Endothelial cell of umbilical vein (primary cell): ENCODE results near the gene FOXL3. TPM values are rescaled to one million over a fixed set of nuclear protein-coding genes. Genes with fewer than 3 reads are reported as not detected.

ENCODE experiments used
- BruUV-seq: library from RNA; stranded (reverse); fragments of 400-500 nt; replicated peaks from 2 replicates; lab custom pipeline; 2021; lab: Mats Ljungman, UMichigan
- CTCF ChIA-PET: fragments of 300-600, 350-600 bp; sonication (Branson Sonifier 250); formaldehyde crosslinking; loops from one replicate; lab custom pipeline; 2021; ENCODE audit warnings: antibody characterized with exemption, inconsistent platforms; lab: Charles Lee
- POLR2A ChIA-PET: fragments of 300-600, 350-600 bp; sonication (Branson Sonifier 250); formaldehyde crosslinking; loops from one replicate; lab custom pipeline; 2021; ENCODE audit warnings: antibody characterized with exemption, inconsistent platforms; lab: Charles Lee
- DNase-seq: peaks from one replicate; pipeline ENCODE4 v3.0.0-alpha.2; 2011; ENCODE audit warnings: low read depth, low spot score
- FAIRE-seq: peaks from 2 replicates; lab custom pipeline; 2011; peaks lifted over from hg19 to GRCh38; lab: Jason Lieb, UNC
- H2AFZ ChIP-seq: 2 replicates; pipeline ENCODE4 v1.6.0; 2012; ENCODE audit warnings: low read depth, low read length, control low read depth, inconsistent platforms
- H3K27ac ChIP-seq: 2 replicates; pipeline ENCODE4 v1.5.1; 2011; ENCODE audit warnings: low read depth, mild to moderate bottlenecking, control low read depth, low read length, moderate library complexity; ENCODE audit not compliant: insufficient read depth
- H3K27me3 ChIP-seq, 2 experiments: 2 replicates each; pipeline versions ENCODE4 v1.6.0 to v1.6.1; 2011; ENCODE audit warnings: low read length in 2 of 2, mixed read lengths in 1 of 2; ENCODE audit not compliant: control insufficient read depth in 2 of 2, insufficient read depth in 2 of 2
- H3K36me3 ChIP-seq, 2 experiments: 2 replicates in 1 of 2; 3 replicates in 1 of 2; pipeline ENCODE4 v1.5.1; 2011; ENCODE audit warnings: low read length in 2 of 2, mild to moderate bottlenecking in 1 of 2, moderate library complexity in 1 of 2; ENCODE audit not compliant: control insufficient read depth in 2 of 2, insufficient read depth in 2 of 2; ENCODE audit errors: extremely low read depth in 1 of 2
- H3K4me1 ChIP-seq: 3 replicates; pipeline ENCODE4 v1.5.1; 2011; ENCODE audit warnings: mild to moderate bottlenecking, low read length; ENCODE audit not compliant: control insufficient read depth, insufficient read depth; ENCODE audit errors: extremely low read depth
- H3K4me2 ChIP-seq: 2 replicates; pipeline ENCODE4 v1.6.1; 2011; ENCODE audit warnings: low read length, control low read depth, mixed read lengths; ENCODE audit not compliant: insufficient read depth
- H3K4me3 ChIP-seq, 3 experiments: fragments of 200-600 bp in 1 of 3; sonication (generic), shearing (Covaris generic) in 1 of 3; replicated peaks in 1 of 3; 2 replicates each; pipeline ENCODE4 v1.5.1; 2011 to 2016; ENCODE audit warnings: control low read depth in 3 of 3, low read length in 3 of 3, mild to moderate bottlenecking in 2 of 3, inconsistent platforms in 1 of 3, low read depth in 1 of 3, moderate library complexity in 1 of 3; ENCODE audit not compliant: insufficient read depth in 1 of 3
- H3K79me2 ChIP-seq: 2 replicates; pipeline ENCODE4 v1.6.0; 2012; ENCODE audit warnings: low read length, inconsistent platforms; ENCODE audit not compliant: control insufficient read depth, insufficient read depth
- H3K9ac ChIP-seq: replicated peaks from 2 replicates; pipeline ENCODE3; 2011; ENCODE audit warnings: low read length, control low read depth; ENCODE audit not compliant: insufficient read depth; ENCODE audit errors: extremely low read depth
- H3K9me1 ChIP-seq: replicated peaks from 3 replicates; pipeline ENCODE4 v1.6.0; 2011; ENCODE audit warnings: mild to moderate bottlenecking, low read length; ENCODE audit not compliant: control insufficient read depth, insufficient read depth; ENCODE audit errors: extremely low read depth
- H3K9me3 ChIP-seq: replicated peaks from 2 replicates; pipeline ENCODE4 v1.5.1; 2012; ENCODE audit warnings: low read length, inconsistent platforms; ENCODE audit not compliant: control insufficient read depth, insufficient read depth
- H4K20me1 ChIP-seq: replicated peaks from 2 replicates; pipeline ENCODE3; 2011; ENCODE audit warnings: mild to moderate bottlenecking, low read length; ENCODE audit not compliant: control insufficient read depth, insufficient read depth; ENCODE audit errors: extremely low read depth
- EZH2 ChIP-seq: IDR thresholded peaks from 2 replicates; pipeline ENCODE4 v1.6.1; 2012; ENCODE audit warnings: borderline replicate concordance, low read depth, mild to moderate bottlenecking, moderate library complexity, low read length, inconsistent platforms; ENCODE audit not compliant: severe bottlenecking
- FOS ChIP-seq: IDR thresholded peaks from 2 replicates; pipeline ENCODE4 v1.6.1; 2011; ENCODE audit warnings: mild to moderate bottlenecking, low read length, moderate library complexity, borderline replicate concordance; ENCODE audit not compliant: insufficient read depth
- GATA2 ChIP-seq: IDR thresholded peaks from 2 replicates; pipeline ENCODE4 v1.7.0; 2011; ENCODE audit warnings: low read depth, mild to moderate bottlenecking, moderate library complexity, mixed read lengths, low read length; ENCODE audit not compliant: insufficient read length, insufficient read depth
- JUN ChIP-seq: IDR thresholded peaks from 2 replicates; pipeline ENCODE4 v1.6.1; 2011; ENCODE audit warnings: borderline replicate concordance, low read depth; ENCODE audit not compliant: insufficient read length, insufficient read depth
- MAX ChIP-seq: IDR thresholded peaks from 2 replicates; pipeline ENCODE4 v1.6.1; 2011; ENCODE audit not compliant: insufficient read depth, insufficient read length
- MYC ChIP-seq: IDR thresholded peaks from one replicate; pipeline ENCODE4 v1.6.1; 2011; ENCODE audit warnings: mild to moderate bottlenecking, low read depth, low read length
- POLR2A ChIP-seq: IDR thresholded peaks from 2 replicates; pipeline ENCODE4 v1.6.1; 2012; ENCODE audit warnings: low read depth, mild to moderate bottlenecking, control low read depth, low read length
- POLR2AphosphoS5 ChIP-seq: IDR thresholded peaks from 2 replicates; pipeline ENCODE4 v1.6.1; 2012; ENCODE audit warnings: low read depth, mild to moderate bottlenecking, control low read depth, low read length, moderate library complexity; ENCODE audit not compliant: insufficient read depth
- dilution Hi-C: fragments of 300-500 bp; cut with MboI; formaldehyde crosslinking; loops from one replicate; pipeline ENCODE4 v1.15.0; 2019; ENCODE audit warnings: low sequenced_read_pairs; ENCODE audit not compliant: extremely low pct_ligation_motif_present
- intact Hi-C: fragments of 100-400 bp; cut with micrococcal nuclease; formaldehyde crosslinking; loops from one replicate; pipeline ENCODE4 v1.10.0; 2022
- polyA plus RNA-seq, 4 experiments: library from polyadenylated mRNA; depleted of rRNA in 3 of 4; stranded (reverse) in 3 of 4; unstranded in 1 of 4; fragments of >200 nt; gene quantifications; 2 replicates each; pipeline versions ENCODE4 v1.2.1 to v1.2.3, GENCODE V29; 2011 to 2012; ENCODE audit warnings: missing spikeins in 1 of 4
- total RNA-seq: library from RNA; stranded (reverse); gene quantifications from 2 replicates; pipeline ENCODE4 v1.2.3, GENCODE V29; 2021
- TF ChIP-seq, protein P1 (sequence below), 2 donors: IDR thresholded peaks; 1 replicate in 1 of 2; 2 replicates in 1 of 2; pipeline ENCODE4 v1.5.1; 2011; ENCODE audit warnings: low read length in 2 of 2, mild to moderate bottlenecking in 2 of 2, moderate library complexity in 2 of 2, control low read depth in 1 of 2, inconsistent platforms in 1 of 2, low read depth in 1 of 2; ENCODE audit not compliant: insufficient read depth in 1 of 2; ENCODE audit errors: extremely low read depth in 1 of 2

FOXL3 gene
- total and polyA plus RNA-seq, 2 donors (not counting 3 experiments of a cell fraction or from before 2014, with no cell fraction given) = not detected

DNA sequence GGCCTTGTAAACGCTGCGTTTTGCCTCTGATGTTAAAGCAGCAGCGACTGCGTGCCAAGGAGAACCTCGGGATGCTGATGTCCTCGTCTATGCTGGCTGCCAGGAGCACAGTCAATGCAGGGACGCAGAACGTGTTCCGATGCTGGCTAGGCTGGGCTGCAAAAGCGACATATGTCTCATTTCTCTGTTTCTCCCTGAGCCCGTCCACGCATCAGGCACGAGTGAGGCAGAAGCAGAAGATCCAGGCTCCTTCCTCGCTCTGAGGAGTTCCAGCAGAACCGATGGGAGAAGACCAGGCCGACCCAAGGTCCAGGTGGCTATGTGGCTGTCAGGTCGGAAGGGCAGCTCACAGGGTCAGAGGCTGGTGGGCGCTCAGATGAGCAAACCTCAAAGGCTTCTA is 3.7 kb upstream of the FOXL3 start:
- Histone ChIP-seq H3K4me1 (no peaks in the 10 kb centered on the region), H3K9me3 (no peaks in the 10 kb centered on the region), H2AFZ (no peak overlapping the region), H3K4me3 (no peak overlapping the region), H3K9me1 (no peaks in the 10 kb centered on the region), H3K27ac (no peak overlapping the region), H3K79me2 (no peaks in the 10 kb centered on the region), H3K4me2 (no peak overlapping the region), H3K9ac (no peak overlapping the region), H3K36me3 (no peaks in the 10 kb centered on the region), H3K27me3 (peaks cover 18 to 32% of the 10 kb centered on the region in 2 experiments), H4K20me1 (no peaks in the 10 kb centered on the region)
- dilution Hi-C loops (no loop called here), intact Hi-C loops (no loop called here)
- ChIA-PET CTCF (no interaction called here), POLR2A (no interaction called here)
- TF ChIP-seq JUN (no peak), POLR2AphosphoS5 (no peak), POLR2A (no peak), EZH2 (no peak), FOS (no peak), MYC (no peak), MAX (no peak), GATA2 (no peak)
- TF ChIP-seq, protein P1, sequence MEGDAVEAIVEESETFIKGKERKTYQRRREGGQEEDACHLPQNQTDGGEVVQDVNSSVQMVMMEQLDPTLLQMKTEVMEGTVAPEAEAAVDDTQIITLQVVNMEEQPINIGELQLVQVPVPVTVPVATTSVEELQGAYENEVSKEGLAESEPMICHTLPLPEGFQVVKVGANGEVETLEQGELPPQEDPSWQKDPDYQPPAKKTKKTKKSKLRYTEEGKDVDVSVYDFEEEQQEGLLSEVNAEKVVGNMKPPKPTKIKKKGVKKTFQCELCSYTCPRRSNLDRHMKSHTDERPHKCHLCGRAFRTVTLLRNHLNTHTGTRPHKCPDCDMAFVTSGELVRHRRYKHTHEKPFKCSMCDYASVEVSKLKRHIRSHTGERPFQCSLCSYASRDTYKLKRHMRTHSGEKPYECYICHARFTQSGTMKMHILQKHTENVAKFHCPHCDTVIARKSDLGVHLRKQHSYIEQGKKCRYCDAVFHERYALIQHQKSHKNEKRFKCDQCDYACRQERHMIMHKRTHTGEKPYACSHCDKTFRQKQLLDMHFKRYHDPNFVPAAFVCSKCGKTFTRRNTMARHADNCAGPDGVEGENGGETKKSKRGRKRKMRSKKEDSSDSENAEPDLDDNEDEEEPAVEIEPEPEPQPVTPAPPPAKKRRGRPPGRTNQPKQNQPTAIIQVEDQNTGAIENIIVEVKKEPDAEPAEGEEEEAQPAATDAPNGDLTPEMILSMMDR (IDR thresholded peaks at IDR 0.05; ENCODE audit: extremely low read depth in 1 of 2, insufficient read depth in 1 of 2, low read depth in 1 of 2, low read length in 2 of 2) = no peak
- DNase-seq = no peak
- FAIRE-seq = no peak
- BruUV-seq = no TSS peak
